Ishikawa (cell line): ENCODE data around the gene ABCA1.

Experiments
- EP300 ChIP-seq: IDR thresholded peaks from 2 replicates; pipeline ENCODE4 v1.6.1; 2012; ENCODE audit warnings: borderline replicate concordance
- USF1 ChIP-seq: IDR thresholded peaks from 2 replicates; pipeline ENCODE4 v1.6.1; 2012
- YY1 ChIP-seq: IDR thresholded peaks from 2 replicates; pipeline ENCODE4 v1.6.1; 2012; ENCODE audit warnings: low read depth
- ZBTB7A ChIP-seq: IDR thresholded peaks from 2 replicates; pipeline ENCODE4 v1.6.1; 2012; ENCODE audit warnings: low read depth

GRCh38 chr9:104820336-104820735 lies 107.6 kb downstream of the ABCA1 start:
- TF ChIP-seq YY1 (no peak), EP300 (no peak), USF1 (no peak), ZBTB7A (no peak)
